WTC11 (cell line): ENCODE measurements around the gene CPNE1. TPM values are rescaled to one million over a fixed set of nuclear protein-coding genes. Genes with fewer than 3 reads are reported as not detected.

ENCODE experiments used
- ATAC-seq: fragments of 200-7000 bp; cut with Tn5 transposase; 2 replicates; pipeline ENCODE4 v1.10.0; 2021; ENCODE audit warnings: mild to moderate bottlenecking, moderate library complexity
- CTCF ChIA-PET: fragments of 300-600 bp; sonication (Branson Sonifier 250); formaldehyde crosslinking; loops from one replicate; lab custom pipeline; 2021; ENCODE audit warnings: antibody characterized with exemption; lab: Charles Lee
- POLR2A ChIA-PET: fragments of 350-600 bp; sonication (Branson Sonifier 250); formaldehyde crosslinking; loops from one replicate; lab custom pipeline; 2021; ENCODE audit warnings: antibody characterized with exemption; lab: Charles Lee
- DNase-seq: peaks from one replicate; pipeline ENCODE4 v3.0.0; 2021; ENCODE audit warnings: low spot score
- H3K27ac Mint-ChIP-seq: 2 replicates; pipeline ENCODE4 v1.8.0; 2021; ENCODE audit warnings: mixed read lengths
- H3K27me3 Mint-ChIP-seq: 2 replicates; pipeline ENCODE4 v1.8.0; 2021; ENCODE audit warnings: low read depth, mild to moderate bottlenecking, moderate library complexity, mixed read lengths
- H3K36me3 Mint-ChIP-seq: 2 replicates; pipeline ENCODE4 v1.8.0; 2021; ENCODE audit warnings: mixed read lengths
- H3K4me1 Mint-ChIP-seq: 2 replicates; pipeline ENCODE4 v1.8.0; 2022; ENCODE audit warnings: mixed read lengths
- H3K4me3 Mint-ChIP-seq: 2 replicates; pipeline ENCODE4 v1.8.0; 2021; ENCODE audit warnings: mild to moderate bottlenecking, moderate library complexity, mixed read lengths
- H3K9me3 Mint-ChIP-seq: 2 replicates; pipeline ENCODE4 v1.8.0; 2021; ENCODE audit warnings: mixed read lengths
- EMX1 ChIP-seq: fragments of 250-450 bp; sonication (Bioruptor Pico); IDR thresholded peaks from 2 replicates; pipeline ENCODE4 v1.8.0; 2021; ENCODE audit warnings: mild to moderate bottlenecking
- ESRRA ChIP-seq: sonication (generic); formaldehyde crosslinking; IDR thresholded peaks from 2 replicates; pipeline ENCODE4 v1.8.1; 2022; ENCODE audit warnings: mild to moderate bottlenecking, missing genetic modification reagents, borderline replicate concordance
- GABPB1 ChIP-seq: sonication (generic); formaldehyde crosslinking; IDR thresholded peaks from 2 replicates; pipeline ENCODE4 v1.8.1; 2023; ENCODE audit warnings: mild to moderate bottlenecking, missing genetic modification reagents
- HMGA2 ChIP-seq: fragments of 250-450 bp; sonication (Bioruptor Pico); IDR thresholded peaks from 2 replicates; pipeline ENCODE4 v1.4.0; 2021; ENCODE audit warnings: mild to moderate bottlenecking, moderate library complexity
- JAZF1 ChIP-seq: fragments of 250-450 bp; sonication (Bioruptor Pico); IDR thresholded peaks from 2 replicates; pipeline ENCODE4 v1.9.0; 2021; ENCODE audit warnings: moderate library complexity, mild to moderate bottlenecking, inconsistent platforms
- KAT7 ChIP-seq: sonication (generic); formaldehyde crosslinking; IDR thresholded peaks from 2 replicates; pipeline ENCODE4 v1.8.1; 2023; ENCODE audit warnings: missing genetic modification reagents, mild to moderate bottlenecking, borderline replicate concordance
- MYBL2 ChIP-seq: sonication (generic); formaldehyde crosslinking; IDR thresholded peaks from 2 replicates; pipeline ENCODE4 v1.8.1; 2023; ENCODE audit warnings: mild to moderate bottlenecking, moderate library complexity, missing genetic modification reagents
- NFATC4 ChIP-seq: fragments of 250-450 bp; sonication (Bioruptor Pico); IDR thresholded peaks from 2 replicates; pipeline ENCODE4 v1.9.0; 2021; ENCODE audit warnings: mild to moderate bottlenecking
- RELA ChIP-seq: sonication (generic); formaldehyde crosslinking; IDR thresholded peaks from 2 replicates; pipeline ENCODE4 v1.8.1; 2022; ENCODE audit warnings: missing genetic modification reagents, mild to moderate bottlenecking, borderline replicate concordance
- SOX15 ChIP-seq: fragments of 250-450 bp; sonication (Bioruptor Pico); IDR thresholded peaks from 2 replicates; pipeline ENCODE4 v1.9.0; 2021; ENCODE audit warnings: mild to moderate bottlenecking
- SP1 ChIP-seq: sonication (generic); formaldehyde crosslinking; conservative IDR thresholded peaks from 2 replicates; pipeline ENCODE4 v1.8.1; 2022; ENCODE audit warnings: missing genetic modification reagents
- TCF7 ChIP-seq: sonication (generic); formaldehyde crosslinking; IDR thresholded peaks from 2 replicates; pipeline ENCODE4 v1.8.0; 2022; ENCODE audit warnings: mild to moderate bottlenecking, low read depth, missing genetic modification reagents, moderate library complexity
- ZBTB21 ChIP-seq: sonication (generic); formaldehyde crosslinking; IDR thresholded peaks from 2 replicates; pipeline ENCODE4 v1.8.1; 2023; ENCODE audit warnings: mild to moderate bottlenecking, missing genetic modification reagents, borderline replicate concordance
- ZNF671 ChIP-seq: fragments of 250-450 bp; sonication (Bioruptor Pico); IDR thresholded peaks from 2 replicates; pipeline ENCODE4 v1.8.0; 2021; ENCODE audit warnings: mild to moderate bottlenecking
- total RNA-seq: library from RNA; stranded (reverse); gene quantifications from 3 replicates; pipeline ENCODE4 v1.2.3, GENCODE V29; 2021
- TF ChIP-seq, protein P1 (sequence below): sonication (generic); formaldehyde crosslinking; IDR thresholded peaks from 2 replicates; pipeline ENCODE4 v1.8.1; 2023; ENCODE audit warnings: mild to moderate bottlenecking, missing genetic modification reagents, moderate library complexity
- TF ChIP-seq, protein P2 (sequence below): fragments of 250-450 bp; sonication (Bioruptor Pico); IDR thresholded peaks from 2 replicates; pipeline ENCODE4 v1.9.0; 2021; ENCODE audit warnings: mild to moderate bottlenecking
- TF ChIP-seq, protein P3 (sequence below): sonication (generic); formaldehyde crosslinking; IDR thresholded peaks from 2 replicates; pipeline ENCODE4 v1.8.0; 2023; ENCODE audit warnings: missing genetic modification reagents, mild to moderate bottlenecking, borderline replicate concordance
- TF ChIP-seq, protein P4 (sequence below): fragments of 200-600 bp; IDR thresholded peaks from 2 replicates; pipeline ENCODE4 v1.8.0; 2022; ENCODE audit warnings: antibody characterized with exemption
- TF ChIP-seq, protein P5 (sequence below): sonication (generic); formaldehyde crosslinking; IDR thresholded peaks from 2 replicates; pipeline ENCODE4 v1.8.1; 2023; ENCODE audit warnings: mild to moderate bottlenecking, missing genetic modification reagents
- TF ChIP-seq, protein P6 (sequence below): sonication (generic); formaldehyde crosslinking; IDR thresholded peaks from 2 replicates; pipeline ENCODE4 v1.8.0; 2022; ENCODE audit warnings: mild to moderate bottlenecking, missing genetic modification reagents
- TF ChIP-seq, protein P7 (sequence below): fragments of 250-450 bp; sonication (Bioruptor Pico); IDR thresholded peaks from 2 replicates; pipeline ENCODE4 v1.8.0; 2021; ENCODE audit warnings: mild to moderate bottlenecking

CPNE1 gene
- total RNA-seq, 1 experiment from 2014 or later: 312 TPM

DNA sequence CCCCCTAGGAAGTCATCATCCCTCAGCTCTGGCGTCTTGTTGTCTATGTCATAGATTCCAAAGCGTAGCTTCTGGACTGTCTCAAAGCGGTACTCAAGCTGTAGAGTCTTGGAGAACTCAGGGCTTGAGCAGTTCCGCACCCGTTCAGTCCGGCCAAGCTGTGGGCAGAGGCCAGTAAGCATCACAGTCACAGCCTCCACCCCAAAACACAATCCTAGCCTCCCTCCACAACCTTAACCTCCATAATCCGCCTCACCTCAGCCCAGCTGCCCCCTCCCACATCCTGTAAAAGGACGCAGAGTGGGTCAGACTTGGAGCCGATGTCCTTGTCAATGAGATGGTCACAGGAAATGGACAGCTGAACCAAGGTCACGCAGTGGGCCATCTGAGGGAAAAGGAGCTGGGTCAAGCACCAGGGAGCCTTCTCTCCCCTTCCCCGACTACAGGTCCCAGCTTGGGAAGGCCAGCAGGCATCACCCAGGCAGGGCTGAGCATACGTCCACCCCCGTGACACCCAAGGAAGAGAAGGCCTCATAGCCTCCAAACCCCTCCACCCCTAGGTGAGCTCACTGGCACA is 32.1 kb downstream of the CPNE1 start:
- ATAC-seq (no peak), DNase-seq (no peak)
- no peak for TF ChIP-seq ZBTB21
- TF ChIP-seq, protein P1, sequence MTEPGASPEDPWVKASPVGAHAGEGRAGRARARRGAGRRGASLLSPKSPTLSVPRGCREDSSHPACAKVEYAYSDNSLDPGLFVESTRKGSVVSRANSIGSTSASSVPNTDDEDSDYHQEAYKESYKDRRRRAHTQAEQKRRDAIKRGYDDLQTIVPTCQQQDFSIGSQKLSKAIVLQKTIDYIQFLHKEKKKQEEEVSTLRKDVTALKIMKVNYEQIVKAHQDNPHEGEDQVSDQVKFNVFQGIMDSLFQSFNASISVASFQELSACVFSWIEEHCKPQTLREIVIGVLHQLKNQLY: no peak
- no peak for TF ChIP-seq MYBL2
- TF ChIP-seq SP1 (CRISPR knock-in tag): no peak
- TF ChIP-seq, protein P2, sequence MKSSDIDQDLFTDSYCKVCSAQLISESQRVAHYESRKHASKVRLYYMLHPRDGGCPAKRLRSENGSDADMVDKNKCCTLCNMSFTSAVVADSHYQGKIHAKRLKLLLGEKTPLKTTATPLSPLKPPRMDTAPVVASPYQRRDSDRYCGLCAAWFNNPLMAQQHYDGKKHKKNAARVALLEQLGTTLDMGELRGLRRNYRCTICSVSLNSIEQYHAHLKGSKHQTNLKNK (CRISPR knock-in tag): no peak
- TF ChIP-seq, protein P3, sequence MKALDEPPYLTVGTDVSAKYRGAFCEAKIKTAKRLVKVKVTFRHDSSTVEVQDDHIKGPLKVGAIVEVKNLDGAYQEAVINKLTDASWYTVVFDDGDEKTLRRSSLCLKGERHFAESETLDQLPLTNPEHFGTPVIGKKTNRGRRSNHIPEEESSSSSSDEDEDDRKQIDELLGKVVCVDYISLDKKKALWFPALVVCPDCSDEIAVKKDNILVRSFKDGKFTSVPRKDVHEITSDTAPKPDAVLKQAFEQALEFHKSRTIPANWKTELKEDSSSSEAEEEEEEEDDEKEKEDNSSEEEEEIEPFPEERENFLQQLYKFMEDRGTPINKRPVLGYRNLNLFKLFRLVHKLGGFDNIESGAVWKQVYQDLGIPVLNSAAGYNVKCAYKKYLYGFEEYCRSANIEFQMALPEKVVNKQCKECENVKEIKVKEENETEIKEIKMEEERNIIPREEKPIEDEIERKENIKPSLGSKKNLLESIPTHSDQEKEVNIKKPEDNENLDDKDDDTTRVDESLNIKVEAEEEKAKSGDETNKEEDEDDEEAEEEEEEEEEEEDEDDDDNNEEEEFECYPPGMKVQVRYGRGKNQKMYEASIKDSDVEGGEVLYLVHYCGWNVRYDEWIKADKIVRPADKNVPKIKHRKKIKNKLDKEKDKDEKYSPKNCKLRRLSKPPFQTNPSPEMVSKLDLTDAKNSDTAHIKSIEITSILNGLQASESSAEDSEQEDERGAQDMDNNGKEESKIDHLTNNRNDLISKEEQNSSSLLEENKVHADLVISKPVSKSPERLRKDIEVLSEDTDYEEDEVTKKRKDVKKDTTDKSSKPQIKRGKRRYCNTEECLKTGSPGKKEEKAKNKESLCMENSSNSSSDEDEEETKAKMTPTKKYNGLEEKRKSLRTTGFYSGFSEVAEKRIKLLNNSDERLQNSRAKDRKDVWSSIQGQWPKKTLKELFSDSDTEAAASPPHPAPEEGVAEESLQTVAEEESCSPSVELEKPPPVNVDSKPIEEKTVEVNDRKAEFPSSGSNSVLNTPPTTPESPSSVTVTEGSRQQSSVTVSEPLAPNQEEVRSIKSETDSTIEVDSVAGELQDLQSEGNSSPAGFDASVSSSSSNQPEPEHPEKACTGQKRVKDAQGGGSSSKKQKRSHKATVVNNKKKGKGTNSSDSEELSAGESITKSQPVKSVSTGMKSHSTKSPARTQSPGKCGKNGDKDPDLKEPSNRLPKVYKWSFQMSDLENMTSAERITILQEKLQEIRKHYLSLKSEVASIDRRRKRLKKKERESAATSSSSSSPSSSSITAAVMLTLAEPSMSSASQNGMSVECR: no peak
- no peak for TF ChIP-seq HMGA2 (CRISPR knock-in tag)
- no peak for TF ChIP-seq TCF7 (CRISPR knock-in tag)
- no peak for TF ChIP-seq JAZF1
- TF ChIP-seq KAT7: no peak
- TF ChIP-seq ESRRA: no peak
- no peak for TF ChIP-seq NFATC4 (CRISPR knock-in tag)
- TF ChIP-seq ZNF671: no peak
- no peak for TF ChIP-seq SOX15
- TF ChIP-seq RELA (CRISPR knock-in tag): no peak
- Mint-ChIP-seq H3K4me3 (no peak overlapping the region), H3K36me3 (peaks cover 39% of the 10 kb centered on the region), H3K4me1 (no peaks in the 10 kb centered on the region), H3K27me3 (no peaks in the 10 kb centered on the region), H3K9me3 (no peaks in the 10 kb centered on the region), H3K27ac (no peak overlapping the region)
- ChIA-PET POLR2A (interaction anchor here (0.5 kb wide), 1 partner anchor 217 kb away, joined by 4 read pairs; no protein-coding TSS in a partner anchor), CTCF (interaction anchor here (0.7 kb wide), 1 partner anchor 322 kb away, joined by 3 read pairs; the partner anchor contains the start of gene SCAND1)

DNA sequence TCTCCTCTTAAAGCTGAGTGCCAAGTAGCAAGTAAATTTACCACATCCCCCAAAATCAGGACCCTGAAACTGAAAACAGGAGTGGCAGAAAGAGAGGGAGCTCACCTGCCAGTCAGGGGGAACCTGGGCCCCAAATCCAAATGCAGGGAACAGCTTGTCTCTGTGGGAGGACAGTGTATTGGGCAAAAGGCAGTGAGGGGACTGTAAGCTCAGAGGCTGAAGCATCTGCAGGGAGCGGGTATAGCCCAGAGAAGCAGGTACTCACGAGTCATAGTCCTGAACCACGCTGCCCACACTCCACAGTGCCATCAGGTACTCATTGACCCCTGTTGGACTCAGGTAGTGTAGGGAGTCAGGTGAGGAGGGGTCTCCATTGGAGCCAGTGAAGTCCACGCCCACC is 34.1 kb downstream of the CPNE1 start:
- H3K27me3 Mint-ChIP-seq: no peaks in the 10 kb centered on the region
- peaks cover 2% of the 10 kb centered on the region; the same call in 1 of the 2 replicates for H3K9me3 Mint-ChIP-seq
- POLR2A ChIA-PET: no interaction called here
- no peak for DNase-seq
- CTCF ChIA-PET: interaction anchor here (1.2 to 2.0 kb wide), 2 partner anchors 12 to 26 kb away, joined by 8 read pairs; no protein-coding TSS in a partner anchor
- H3K4me1 Mint-ChIP-seq: no peaks in the 10 kb centered on the region
- no peak overlapping the region for H3K27ac Mint-ChIP-seq
- H3K36me3 Mint-ChIP-seq: peaks cover 59% of the 10 kb centered on the region
- no peak for ATAC-seq
- no peak overlapping the region for H3K4me3 Mint-ChIP-seq
- no peak for TF ChIP-seq GABPB1 (CRISPR knock-in tag)
- TF ChIP-seq, protein P4, sequence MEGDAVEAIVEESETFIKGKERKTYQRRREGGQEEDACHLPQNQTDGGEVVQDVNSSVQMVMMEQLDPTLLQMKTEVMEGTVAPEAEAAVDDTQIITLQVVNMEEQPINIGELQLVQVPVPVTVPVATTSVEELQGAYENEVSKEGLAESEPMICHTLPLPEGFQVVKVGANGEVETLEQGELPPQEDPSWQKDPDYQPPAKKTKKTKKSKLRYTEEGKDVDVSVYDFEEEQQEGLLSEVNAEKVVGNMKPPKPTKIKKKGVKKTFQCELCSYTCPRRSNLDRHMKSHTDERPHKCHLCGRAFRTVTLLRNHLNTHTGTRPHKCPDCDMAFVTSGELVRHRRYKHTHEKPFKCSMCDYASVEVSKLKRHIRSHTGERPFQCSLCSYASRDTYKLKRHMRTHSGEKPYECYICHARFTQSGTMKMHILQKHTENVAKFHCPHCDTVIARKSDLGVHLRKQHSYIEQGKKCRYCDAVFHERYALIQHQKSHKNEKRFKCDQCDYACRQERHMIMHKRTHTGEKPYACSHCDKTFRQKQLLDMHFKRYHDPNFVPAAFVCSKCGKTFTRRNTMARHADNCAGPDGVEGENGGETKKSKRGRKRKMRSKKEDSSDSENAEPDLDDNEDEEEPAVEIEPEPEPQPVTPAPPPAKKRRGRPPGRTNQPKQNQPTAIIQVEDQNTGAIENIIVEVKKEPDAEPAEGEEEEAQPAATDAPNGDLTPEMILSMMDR: no peak
- TF ChIP-seq, protein P5, sequence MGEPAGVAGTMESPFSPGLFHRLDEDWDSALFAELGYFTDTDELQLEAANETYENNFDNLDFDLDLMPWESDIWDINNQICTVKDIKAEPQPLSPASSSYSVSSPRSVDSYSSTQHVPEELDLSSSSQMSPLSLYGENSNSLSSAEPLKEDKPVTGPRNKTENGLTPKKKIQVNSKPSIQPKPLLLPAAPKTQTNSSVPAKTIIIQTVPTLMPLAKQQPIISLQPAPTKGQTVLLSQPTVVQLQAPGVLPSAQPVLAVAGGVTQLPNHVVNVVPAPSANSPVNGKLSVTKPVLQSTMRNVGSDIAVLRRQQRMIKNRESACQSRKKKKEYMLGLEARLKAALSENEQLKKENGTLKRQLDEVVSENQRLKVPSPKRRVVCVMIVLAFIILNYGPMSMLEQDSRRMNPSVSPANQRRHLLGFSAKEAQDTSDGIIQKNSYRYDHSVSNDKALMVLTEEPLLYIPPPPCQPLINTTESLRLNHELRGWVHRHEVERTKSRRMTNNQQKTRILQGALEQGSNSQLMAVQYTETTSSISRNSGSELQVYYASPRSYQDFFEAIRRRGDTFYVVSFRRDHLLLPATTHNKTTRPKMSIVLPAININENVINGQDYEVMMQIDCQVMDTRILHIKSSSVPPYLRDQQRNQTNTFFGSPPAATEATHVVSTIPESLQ (CRISPR knock-in tag): no peak
- TF ChIP-seq, protein P6, sequence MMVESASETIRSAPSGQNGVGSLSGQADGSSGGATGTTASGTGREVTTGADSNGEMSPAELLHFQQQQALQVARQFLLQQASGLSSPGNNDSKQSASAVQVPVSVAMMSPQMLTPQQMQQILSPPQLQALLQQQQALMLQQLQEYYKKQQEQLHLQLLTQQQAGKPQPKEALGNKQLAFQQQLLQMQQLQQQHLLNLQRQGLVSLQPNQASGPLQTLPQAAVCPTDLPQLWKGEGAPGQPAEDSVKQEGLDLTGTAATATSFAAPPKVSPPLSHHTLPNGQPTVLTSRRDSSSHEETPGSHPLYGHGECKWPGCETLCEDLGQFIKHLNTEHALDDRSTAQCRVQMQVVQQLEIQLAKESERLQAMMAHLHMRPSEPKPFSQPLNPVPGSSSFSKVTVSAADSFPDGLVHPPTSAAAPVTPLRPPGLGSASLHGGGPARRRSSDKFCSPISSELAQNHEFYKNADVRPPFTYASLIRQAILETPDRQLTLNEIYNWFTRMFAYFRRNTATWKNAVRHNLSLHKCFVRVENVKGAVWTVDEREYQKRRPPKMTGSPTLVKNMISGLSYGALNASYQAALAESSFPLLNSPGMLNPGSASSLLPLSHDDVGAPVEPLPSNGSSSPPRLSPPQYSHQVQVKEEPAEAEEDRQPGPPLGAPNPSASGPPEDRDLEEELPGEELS (CRISPR knock-in tag): no peak
- no peak for TF ChIP-seq EMX1 (CRISPR knock-in tag)
- TF ChIP-seq, protein P7, sequence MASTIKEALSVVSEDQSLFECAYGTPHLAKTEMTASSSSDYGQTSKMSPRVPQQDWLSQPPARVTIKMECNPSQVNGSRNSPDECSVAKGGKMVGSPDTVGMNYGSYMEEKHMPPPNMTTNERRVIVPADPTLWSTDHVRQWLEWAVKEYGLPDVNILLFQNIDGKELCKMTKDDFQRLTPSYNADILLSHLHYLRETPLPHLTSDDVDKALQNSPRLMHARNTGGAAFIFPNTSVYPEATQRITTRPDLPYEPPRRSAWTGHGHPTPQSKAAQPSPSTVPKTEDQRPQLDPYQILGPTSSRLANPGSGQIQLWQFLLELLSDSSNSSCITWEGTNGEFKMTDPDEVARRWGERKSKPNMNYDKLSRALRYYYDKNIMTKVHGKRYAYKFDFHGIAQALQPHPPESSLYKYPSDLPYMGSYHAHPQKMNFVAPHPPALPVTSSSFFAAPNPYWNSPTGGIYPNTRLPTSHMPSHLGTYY: no peak
